AML-193 (cell line): ENCODE data around the gene MAD1L1.
"Not testable (repeated sequence)": the region's sequence is repeated elsewhere in the genome, so short reads cannot be mapped to it uniquely, and the experiment has no call there.

Experiments used
- DNase-seq, 2 experiments: peaks; one replicate each; lab custom pipeline; 2025; lab: John Stamatoyannopoulos, UW

MAD1L1 gene

DNA sequence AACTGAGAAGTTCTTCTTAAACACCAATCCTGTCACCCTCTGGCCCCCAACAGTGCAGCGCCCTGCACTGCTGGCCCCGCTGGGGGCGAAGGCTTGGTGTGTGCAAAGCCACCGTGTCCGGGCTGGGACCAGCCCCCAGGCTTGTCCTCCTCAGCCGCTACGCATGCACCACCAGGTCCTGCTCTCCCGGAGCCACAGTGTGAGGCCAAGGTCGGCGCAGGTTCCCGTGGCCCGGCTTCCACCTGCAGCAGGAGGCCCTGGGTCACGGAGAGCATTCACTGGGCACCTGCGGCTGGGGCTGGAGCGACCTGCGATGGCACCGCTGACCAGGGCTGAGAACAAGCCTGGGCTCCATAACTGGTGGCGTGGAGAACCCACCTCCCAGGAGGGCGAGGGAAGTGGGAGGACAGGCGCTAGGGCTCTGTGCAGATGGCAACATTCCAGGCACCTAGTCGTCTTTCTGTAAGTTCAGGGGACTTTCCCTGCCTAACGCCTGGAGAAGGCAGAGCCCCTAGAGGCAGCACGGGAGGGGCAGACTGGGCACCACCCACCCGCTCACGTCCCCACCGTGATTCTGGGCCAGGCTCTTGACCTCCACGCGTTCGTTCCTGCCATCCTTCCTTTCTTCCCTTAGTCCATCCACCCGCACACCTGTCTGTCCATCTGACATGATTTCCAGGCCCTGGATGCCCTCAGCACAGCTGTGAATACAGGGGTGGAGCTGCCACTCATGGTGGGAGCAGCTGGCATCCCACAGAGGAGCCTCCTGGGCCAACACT, 291.1 kb downstream of the MAD1L1 start:
- DNase-seq = no peak

DNA sequence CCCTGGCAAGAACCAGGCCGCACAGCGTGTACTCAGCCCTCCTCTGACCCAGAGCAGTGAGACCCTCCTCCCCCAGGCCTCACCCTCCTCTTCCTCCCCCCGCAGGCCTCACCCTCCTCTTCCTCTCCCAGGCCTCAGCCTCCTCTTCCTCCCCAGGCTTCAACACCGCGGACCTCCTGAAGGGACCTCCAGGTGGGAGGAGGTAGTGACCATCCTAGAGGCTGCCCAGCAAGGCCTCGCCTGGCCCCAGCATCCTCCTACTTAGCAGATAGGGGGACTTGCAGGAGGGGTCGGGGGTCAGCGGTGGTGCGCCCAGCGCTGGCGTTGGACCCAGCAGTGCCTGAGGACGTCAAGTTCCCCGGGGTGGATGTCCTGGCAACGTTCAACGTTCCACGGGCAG, 291.9 kb downstream of the MAD1L1 start:
- no peak for DNase-seq

GRCh38 chr7:1940402-1940786, 292.4 kb downstream of the MAD1L1 start:
- peak; percentile 87 to 88 for DNase-seq

GRCh38 chr7:1939434-1940401, 293.0 kb downstream of the MAD1L1 start:
- no peak for DNase-seq

DNA sequence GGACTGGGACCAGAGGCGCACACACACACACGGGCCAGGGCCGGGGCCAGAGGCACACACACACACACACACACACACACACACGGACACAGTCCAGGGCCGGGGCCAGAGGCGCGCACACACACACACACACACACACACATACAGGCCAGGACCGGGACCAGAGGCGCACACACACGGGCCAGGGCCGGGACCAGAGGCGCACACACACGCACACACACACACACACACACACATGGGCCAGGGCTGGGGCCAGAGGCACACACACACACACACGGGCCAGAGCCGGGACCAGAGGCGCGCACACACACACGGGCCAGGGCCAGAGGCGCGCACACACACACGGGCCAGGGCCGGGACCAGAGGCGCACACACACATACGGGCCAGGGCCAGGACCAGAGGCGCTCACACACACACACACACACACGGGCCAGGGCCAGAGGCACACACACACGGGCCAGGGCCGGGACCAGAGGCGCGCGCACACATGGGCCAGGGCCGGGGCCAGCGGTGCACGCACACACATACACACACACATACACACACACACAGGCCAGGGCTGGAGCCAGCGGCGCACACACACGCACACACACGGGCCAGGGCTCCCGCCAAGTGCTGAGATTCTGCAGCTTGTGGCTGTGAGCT, 293.8 kb downstream of the MAD1L1 start:
- no peak for DNase-seq

- DNase-seq = no peak
These were observed 295.5 kb downstream of the MAD1L1 start for GRCh38 chr7:1937252-1937605.

GRCh38 chr7:1936531-1937251, 296.1 kb downstream of the MAD1L1 start:
- DNase-seq = no peak

- DNase-seq = no peak
These were observed 296.8 kb downstream of the MAD1L1 start for GRCh38 chr7:1936006-1936310.

- DNase-seq = no peak
These were observed 297.4 kb downstream of the MAD1L1 start for GRCh38 chr7:1935176-1936005.

DNA sequence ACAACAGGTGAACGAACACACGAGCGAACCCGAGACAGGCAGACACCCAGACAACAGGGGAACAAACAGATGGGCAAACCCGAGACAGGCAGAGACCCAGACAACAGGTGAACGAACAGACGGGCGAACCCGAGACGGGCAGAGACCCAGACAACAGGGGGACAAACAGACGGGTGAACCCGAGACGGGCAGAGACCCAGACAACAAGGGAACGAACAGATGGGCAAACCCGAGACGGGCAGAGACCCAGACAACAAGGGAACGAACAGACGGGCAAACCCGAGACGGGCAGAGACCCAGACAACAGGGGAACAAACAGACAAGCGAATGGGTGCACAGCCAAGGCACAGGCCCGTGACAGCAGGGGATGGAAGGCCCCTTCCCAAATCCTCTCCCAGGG, 298.0 kb downstream of the MAD1L1 start:
- DNase-seq = no peak

DNA sequence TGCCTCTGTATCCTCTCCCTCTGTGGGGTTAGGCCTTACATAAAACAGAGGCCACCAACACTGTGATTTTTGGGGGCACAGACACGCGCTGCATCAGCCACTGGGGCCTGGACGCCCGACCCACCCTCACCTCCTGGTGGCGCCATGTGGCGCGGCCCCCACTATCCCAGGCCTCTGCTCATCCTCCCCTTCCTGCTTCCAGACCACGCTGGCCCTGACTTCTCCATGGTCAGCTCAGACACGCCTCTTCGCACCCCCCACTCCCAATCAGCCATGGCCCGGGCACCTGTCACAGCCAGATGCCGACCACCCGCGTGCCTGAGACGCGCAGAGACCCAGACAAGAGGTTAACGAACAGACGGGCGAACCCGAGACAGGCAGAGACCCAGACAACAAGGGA, 298.7 kb downstream of the MAD1L1 start:
- no peak for DNase-seq

DNA sequence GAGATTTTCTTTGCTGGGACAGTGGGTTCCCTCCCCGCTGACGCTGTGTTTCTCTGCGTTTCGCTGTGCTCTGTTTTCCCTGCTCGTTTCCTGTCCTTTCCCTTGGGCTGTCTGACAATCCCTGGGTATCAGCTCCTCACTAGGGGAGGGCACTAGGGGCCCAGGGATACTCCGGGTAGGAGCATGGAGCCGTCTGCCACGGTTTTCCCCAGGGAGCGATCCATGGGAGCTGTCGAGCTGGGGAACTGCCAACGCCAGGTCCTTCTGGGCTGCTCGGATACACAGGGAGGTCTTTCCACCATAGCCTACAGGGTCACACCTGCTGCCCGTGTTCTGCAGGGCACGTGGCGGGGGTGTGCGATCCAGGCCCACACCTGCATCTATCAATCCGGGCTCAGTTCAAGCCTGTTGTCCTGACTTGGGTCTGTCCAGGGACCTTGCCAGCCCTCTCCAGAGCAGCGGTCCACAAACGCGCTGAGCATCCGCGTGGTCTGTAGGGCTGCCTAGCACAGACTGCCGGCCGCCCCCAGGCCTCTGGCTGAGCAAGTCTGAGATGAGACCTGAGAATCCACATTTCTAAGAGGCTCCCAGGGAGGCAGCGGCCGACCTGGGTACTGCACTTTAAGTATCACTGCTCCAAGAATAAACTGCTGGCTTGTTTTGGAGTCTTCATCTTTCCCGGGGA, 299.5 kb downstream of the MAD1L1 start:
- DNase-seq = no peak

- no peak for DNase-seq
These were observed 300.8 kb downstream of the MAD1L1 start for GRCh38 chr7:1931951-1932270.

- no peak for DNase-seq
These were observed 301.3 kb downstream of the MAD1L1 start for GRCh38 chr7:1931256-1931950.

DNA sequence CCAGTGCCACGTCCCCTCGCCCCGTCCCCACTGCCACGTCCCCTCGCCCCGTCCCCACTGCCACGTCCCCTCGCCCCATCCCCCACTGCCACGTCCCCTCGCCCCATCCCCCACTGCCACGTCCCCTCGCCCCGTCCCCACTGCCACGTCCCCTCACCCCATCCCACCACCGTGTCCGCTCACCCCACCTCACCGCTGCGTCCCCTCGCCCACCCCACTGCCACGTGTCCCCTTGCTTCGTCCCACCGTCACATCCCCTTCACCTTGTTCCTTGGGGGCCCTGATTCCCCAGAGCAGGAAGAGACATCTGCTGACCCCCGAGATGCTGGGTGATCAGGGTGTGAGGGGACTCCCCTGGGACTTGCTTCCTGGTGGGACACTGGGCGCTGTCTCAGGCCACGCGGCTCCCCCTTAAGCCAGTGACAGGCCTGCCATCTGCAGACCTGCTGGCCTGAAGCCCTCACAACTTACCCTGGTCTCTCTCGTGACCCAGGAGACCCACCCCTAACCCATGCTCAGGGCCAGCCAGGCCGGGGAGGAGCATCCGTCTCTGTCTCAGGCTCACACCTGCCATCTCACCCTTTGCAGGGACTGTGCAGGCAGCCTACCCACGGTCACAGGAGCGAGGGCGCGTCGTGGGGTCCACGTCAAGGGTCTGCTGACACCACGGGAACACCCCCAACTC, 302.2 kb downstream of the MAD1L1 start:
- no peak for DNase-seq

DNA sequence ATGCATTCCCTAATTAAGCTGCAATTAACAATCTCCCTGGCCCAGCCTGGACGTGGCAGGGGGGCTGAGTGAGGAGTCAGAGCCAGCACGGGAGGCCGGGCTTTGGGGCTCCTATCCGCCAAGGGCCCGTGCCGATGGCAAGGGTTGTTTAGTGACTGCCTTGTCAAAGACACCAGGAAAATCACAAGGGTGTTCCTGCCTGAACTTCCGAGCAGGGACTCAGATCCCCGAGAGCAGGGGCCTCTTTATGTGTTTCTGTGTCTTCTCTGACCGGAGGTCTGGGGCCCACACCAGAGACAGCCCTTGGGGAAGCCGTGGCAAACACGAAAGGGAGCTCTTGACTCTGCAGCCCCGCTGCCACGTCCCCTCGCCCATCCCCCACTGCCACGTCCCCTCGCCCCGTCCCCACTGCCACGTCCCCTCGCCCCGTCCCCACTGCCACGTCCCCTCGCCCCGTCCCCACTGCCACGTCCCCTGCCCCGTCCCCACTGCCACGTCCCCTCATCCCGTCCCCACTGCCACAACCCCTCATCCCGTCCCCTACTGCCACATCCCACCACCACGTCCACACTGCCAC, 303.3 kb downstream of the MAD1L1 start:
- not testable (repeated sequence) for DNase-seq

GRCh38 chr7:1928645-1929348, 303.9 kb downstream of the MAD1L1 start:
- DNase-seq = no peak

- no peak for DNase-seq
These were observed 304.7 kb downstream of the MAD1L1 start for GRCh38 chr7:1927937-1928644.
